Fibroblast of villous mesenchyme (primary cell): ENCODE data around the gene NXPE1. TPM values are rescaled to one million over a fixed set of nuclear protein-coding genes. Genes with fewer than 3 reads are reported as not detected.
A peak's percentile ranks its signal among the peaks of the same experiment; 100 is the strongest.

ENCODE experiments used
- DNase-seq: peaks from one replicate; pipeline ENCODE4 v3.0.0-alpha.2; 2010; ENCODE audit warnings: low read depth
- H3K4me3 ChIP-seq: 2 replicates; pipeline ENCODE4 v1.5.1; 2011; ENCODE audit warnings: low read depth, mild to moderate bottlenecking, low read length
- small RNA-seq: library from RNA; depleted of rRNA; stranded (forward); fragments of <200 nt; gene quantifications from one replicate; pipeline ENCODE3, GENCODE V24; 2012
- total RNA-seq: library from RNA; depleted of rRNA; stranded (reverse); fragments of >200 nt; gene quantifications from 2 replicates; pipeline ENCODE4 v1.2.3, GENCODE V29; 2012
- TF ChIP-seq, protein P1 (sequence below): IDR thresholded peaks from 2 replicates; pipeline ENCODE4 v1.5.1; 2012; ENCODE audit warnings: low read depth, mild to moderate bottlenecking, low read length; ENCODE audit not compliant: insufficient read depth

The NXPE1 gene
- total RNA-seq, 1 donor, result not detected

DNA sequence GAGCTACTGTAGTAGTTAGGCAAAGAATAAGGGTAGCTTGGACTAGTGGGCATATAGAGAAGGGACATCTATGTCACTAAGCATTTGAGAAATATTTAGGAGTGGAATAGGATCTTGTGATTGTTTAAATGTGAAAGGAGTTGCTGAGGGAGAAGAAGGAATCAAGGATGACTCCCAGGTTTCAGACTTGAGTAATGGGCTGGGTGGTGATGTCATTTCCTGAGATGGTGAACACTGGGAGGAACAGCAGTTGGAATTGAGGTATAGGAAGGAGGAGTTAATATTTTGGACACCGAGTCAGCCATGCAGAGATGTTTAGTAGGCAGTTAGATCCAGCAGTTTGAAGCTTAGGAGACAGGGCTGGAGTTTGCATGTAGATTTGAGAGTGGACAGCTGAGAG, 80.3 kb downstream of the NXPE1 start:
- DNase-seq, result no peak
- TF ChIP-seq, protein P1, sequence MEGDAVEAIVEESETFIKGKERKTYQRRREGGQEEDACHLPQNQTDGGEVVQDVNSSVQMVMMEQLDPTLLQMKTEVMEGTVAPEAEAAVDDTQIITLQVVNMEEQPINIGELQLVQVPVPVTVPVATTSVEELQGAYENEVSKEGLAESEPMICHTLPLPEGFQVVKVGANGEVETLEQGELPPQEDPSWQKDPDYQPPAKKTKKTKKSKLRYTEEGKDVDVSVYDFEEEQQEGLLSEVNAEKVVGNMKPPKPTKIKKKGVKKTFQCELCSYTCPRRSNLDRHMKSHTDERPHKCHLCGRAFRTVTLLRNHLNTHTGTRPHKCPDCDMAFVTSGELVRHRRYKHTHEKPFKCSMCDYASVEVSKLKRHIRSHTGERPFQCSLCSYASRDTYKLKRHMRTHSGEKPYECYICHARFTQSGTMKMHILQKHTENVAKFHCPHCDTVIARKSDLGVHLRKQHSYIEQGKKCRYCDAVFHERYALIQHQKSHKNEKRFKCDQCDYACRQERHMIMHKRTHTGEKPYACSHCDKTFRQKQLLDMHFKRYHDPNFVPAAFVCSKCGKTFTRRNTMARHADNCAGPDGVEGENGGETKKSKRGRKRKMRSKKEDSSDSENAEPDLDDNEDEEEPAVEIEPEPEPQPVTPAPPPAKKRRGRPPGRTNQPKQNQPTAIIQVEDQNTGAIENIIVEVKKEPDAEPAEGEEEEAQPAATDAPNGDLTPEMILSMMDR, result no peak
- no peak overlapping the region for H3K4me3 ChIP-seq

DNA sequence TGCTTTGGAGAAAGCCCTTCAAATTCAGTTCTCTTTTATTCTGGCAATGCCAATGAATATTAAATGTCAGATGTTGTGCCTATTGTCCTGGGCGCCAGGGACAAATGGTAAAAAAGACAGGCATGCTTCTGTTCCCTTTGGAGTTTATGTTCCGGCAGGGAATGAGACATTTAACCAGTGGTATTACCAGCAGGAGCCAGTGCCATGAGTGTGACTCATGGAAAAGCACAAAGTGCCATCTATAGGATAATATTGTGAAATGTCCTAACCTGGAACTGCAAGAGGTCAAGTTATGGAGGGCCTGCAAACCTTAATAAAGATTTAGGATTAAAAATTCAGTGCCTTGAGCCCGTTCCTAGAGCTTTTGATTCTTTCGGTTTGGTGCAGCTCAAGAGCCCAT, 80.9 kb downstream of the NXPE1 start:
- peak; percentile 75 for DNase-seq
- TF ChIP-seq, protein P1, result no peak

DNA sequence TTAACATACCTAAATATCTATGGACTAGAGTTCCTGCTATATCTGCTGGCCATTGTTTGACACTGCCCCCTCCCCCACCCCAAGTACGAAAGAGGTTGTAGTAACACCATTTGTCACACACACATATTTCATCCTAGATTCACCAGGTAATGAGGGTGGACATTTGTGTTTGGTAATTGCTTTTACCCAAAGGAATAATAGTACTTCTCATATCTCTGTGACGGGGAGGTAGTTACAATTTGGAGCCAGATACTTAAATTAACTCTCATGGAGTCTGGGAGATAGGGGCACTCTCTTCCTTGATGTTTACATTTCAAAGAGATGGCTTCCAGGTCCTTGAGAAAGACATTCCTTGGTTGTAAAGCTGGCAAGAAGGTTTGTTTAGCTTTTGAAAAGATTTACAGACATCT, 81.7 kb downstream of the NXPE1 start:
- no peak overlapping the region for H3K4me3 ChIP-seq
- TF ChIP-seq, protein P1, result no peak
- DNase-seq, result peak; percentile 41

More for the DNA sequence above, 80.9 kb downstream of the NXPE1 start:
- no peak overlapping the region for H3K4me3 ChIP-seq

DNA sequence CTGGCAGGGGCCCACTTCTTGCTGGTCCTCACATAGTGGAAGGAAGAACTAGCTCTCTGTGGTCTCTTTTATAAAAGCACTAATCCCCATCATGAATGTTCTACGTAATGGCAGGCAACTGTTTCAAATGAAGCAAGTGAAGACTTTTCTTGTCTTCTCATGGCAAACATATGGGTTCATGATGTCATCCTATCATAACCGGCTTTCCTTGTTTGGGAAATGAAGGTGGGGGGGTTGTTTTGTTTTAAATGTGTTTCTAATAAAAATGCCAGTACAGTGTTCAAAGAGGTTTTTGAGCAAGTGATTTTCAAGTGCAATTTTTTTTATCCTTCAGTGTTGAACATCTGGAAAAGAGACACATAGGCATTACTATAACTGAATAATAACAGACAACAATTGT, 87.0 kb downstream of the NXPE1 start:
- peak; percentile 33 for DNase-seq
- TF ChIP-seq, protein P1, result no peak
- H3K4me3 ChIP-seq, result no peak overlapping the region

Small RNA genes within 50 kb of the gene (small RNA-seq; reads per million reads assigned to genes)
- gene RF01210, result not detected

Other genes with a start within 250 kb of the NXPE1 start
- 2.9 and 3.5 TPM in 2 replicates for gene C11orf71, start 159.4 kb downstream of the NXPE1 start, total RNA-seq
- 30.6 and 53.1 TPM in 2 replicates for gene RBM7, start 159.2 kb downstream of the NXPE1 start, total RNA-seq
- gene REXO2, start 120.4 kb downstream of the NXPE1 start, total RNA-seq, result 166 and 174 TPM in 2 replicates
- gene NXPE4, start 35.9 kb upstream of the NXPE1 start, total RNA-seq, result not detected in 2 replicates
- not detected in 2 replicates for gene NXPE2, start 118.6 kb upstream of the NXPE1 start, total RNA-seq